ENCODE data around the gene LGR4. TPM values are rescaled to one million over a fixed set of nuclear protein-coding genes. Genes with fewer than 3 reads are reported as not detected.
A peak's percentile ranks its signal among the peaks of the same experiment; 100 is the strongest.

LGR4 gene
- total and polyA plus RNA-seq, 2 experiments from 2014 or later, result 22.6 to 99.6 TPM

DNA sequence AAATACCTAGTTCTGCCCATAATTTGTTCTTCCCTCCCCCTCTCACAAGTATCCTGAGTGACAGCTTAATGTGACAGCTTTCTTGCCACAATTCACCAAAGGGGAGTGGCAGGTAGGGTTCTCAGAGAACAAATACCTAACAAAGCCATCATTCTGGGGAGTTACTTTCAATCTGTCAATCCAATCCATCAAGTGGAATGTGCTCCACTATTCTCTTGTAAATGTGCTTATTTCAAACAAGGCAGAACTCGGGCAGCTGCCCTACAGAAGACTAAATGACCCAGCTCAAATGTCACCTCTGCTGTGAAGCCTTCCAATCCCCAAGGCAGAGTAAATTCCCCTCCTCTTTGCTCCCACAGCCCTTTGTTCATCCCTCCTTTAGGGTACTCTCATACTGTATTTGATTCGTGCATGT, 27.8 kb downstream of the LGR4 start (continued):
- TF ChIP-seq, protein P1, sequence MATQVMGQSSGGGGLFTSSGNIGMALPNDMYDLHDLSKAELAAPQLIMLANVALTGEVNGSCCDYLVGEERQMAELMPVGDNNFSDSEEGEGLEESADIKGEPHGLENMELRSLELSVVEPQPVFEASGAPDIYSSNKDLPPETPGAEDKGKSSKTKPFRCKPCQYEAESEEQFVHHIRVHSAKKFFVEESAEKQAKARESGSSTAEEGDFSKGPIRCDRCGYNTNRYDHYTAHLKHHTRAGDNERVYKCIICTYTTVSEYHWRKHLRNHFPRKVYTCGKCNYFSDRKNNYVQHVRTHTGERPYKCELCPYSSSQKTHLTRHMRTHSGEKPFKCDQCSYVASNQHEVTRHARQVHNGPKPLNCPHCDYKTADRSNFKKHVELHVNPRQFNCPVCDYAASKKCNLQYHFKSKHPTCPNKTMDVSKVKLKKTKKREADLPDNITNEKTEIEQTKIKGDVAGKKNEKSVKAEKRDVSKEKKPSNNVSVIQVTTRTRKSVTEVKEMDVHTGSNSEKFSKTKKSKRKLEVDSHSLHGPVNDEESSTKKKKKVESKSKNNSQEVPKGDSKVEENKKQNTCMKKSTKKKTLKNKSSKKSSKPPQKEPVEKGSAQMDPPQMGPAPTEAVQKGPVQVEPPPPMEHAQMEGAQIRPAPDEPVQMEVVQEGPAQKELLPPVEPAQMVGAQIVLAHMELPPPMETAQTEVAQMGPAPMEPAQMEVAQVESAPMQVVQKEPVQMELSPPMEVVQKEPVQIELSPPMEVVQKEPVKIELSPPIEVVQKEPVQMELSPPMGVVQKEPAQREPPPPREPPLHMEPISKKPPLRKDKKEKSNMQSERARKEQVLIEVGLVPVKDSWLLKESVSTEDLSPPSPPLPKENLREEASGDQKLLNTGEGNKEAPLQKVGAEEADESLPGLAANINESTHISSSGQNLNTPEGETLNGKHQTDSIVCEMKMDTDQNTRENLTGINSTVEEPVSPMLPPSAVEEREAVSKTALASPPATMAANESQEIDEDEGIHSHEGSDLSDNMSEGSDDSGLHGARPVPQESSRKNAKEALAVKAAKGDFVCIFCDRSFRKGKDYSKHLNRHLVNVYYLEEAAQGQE (IDR thresholded peaks at IDR 0.05; ENCODE audit: unreplicated experiment), result no peak

DNA sequence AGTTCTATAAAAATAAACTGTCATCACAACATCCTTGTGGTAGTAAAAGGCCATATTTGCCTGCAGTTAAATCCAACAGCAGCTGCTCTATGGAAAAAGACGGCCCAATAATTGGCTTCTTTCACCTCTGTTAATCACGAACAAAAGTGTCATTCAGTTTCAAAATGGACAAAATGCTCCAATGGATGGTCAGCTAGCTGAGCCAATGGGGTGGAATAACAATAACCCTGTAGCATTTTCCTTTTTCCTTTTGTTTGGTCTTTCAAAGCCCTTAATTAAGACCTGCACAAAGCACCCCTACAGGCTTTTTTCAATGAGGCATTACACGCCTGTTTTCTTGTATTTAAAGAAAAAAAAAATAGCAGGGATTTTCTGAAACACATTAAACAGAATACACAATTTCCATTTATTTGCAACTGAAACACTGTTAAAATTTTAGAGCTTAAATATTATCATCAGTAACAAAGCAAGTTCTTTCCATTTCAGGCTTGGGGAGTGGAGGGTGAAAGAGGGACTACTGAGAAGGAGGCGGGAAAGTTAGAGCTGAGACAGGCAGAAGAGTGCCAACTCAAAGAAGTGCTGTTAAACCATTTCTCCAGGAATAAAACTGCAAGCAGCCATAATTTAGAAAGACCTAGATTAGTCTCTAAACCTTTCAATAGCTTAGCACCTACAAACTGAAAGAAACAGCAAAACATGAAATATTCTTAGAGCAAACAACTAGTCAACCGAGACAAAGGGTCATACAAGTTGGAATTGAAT, 28.7 kb downstream of the LGR4 start:
- Histone ChIP-seq H3K27me3 (ENCODE audit: insufficient read depth) (no peaks in the 10 kb centered on the region), H3F3A (replicated peaks; ENCODE audit: low read depth) (no peaks in the 10 kb centered on the region; the same call in 1 of the 2 replicates), H3K4me1 (ENCODE audit: insufficient read depth) (peaks cover 62% of the 10 kb centered on the region), H3K4me3 (peak overlapping the region; percentile 21), H4K20me1 (replicated peaks; ENCODE audit: insufficient read depth) (no peaks in the 10 kb centered on the region), H3K36me3 (ENCODE audit: insufficient read depth) (no peaks in the 10 kb centered on the region), H3K79me2 (replicated peaks; ENCODE audit: insufficient read depth) (peaks cover 82% of the 10 kb centered on the region), H3K27ac (ENCODE audit: low read depth) (peak overlapping the region; percentile 83), H2AFZ (no peak overlapping the region), H3K9me2 (ENCODE audit: insufficient read depth) (no peaks in the 10 kb centered on the region), H3K4me2 (peak overlapping the region; percentile 48)
- Mint-ChIP-seq H3K4me1 (peaks cover 61% of the 10 kb centered on the region), H3K27ac (peak overlapping the region; percentile 36), H3K36me3 (ENCODE audit: low read depth) (no peaks in the 10 kb centered on the region; the same call in 2 of the 3 replicates), H3K4me3 (peak overlapping the region; percentile 55), H3K9me3 (no peaks in the 10 kb centered on the region), H3K27me3 (ENCODE audit: insufficient read depth, low read depth, poor library complexity) (peaks cover 4% of the 10 kb centered on the region)
- DNase-seq (ENCODE audit: low spot score) (peak; percentile 67), ATAC-seq (peak; percentile 52)
- TF ChIP-seq, protein P1 (IDR thresholded peaks at IDR 0.05; ENCODE audit: unreplicated experiment), result no peak
- TF ChIP-seq POLR2AphosphoS5 (IDR thresholded peaks at IDR 0.05; ENCODE audit: low read depth) (no peak), JUNB (IDR thresholded peaks at IDR 0.05; ENCODE audit: unreplicated experiment) (no peak), EZH2 (IDR thresholded peaks at IDR 0.05; ENCODE audit: low read depth, unreplicated experiment) (no peak), ZNF331 (CRISPR knock-in tag; IDR thresholded peaks at IDR 0.05; ENCODE audit: low read depth) (no peak), NANOG (IDR thresholded peaks at IDR 0.05; ENCODE audit: borderline replicate concordance) (peak; percentile 86), STAT1 (IDR thresholded peaks at IDR 0.05; ENCODE audit: unreplicated experiment) (no peak)
- TF ChIP-seq, protein P2, sequence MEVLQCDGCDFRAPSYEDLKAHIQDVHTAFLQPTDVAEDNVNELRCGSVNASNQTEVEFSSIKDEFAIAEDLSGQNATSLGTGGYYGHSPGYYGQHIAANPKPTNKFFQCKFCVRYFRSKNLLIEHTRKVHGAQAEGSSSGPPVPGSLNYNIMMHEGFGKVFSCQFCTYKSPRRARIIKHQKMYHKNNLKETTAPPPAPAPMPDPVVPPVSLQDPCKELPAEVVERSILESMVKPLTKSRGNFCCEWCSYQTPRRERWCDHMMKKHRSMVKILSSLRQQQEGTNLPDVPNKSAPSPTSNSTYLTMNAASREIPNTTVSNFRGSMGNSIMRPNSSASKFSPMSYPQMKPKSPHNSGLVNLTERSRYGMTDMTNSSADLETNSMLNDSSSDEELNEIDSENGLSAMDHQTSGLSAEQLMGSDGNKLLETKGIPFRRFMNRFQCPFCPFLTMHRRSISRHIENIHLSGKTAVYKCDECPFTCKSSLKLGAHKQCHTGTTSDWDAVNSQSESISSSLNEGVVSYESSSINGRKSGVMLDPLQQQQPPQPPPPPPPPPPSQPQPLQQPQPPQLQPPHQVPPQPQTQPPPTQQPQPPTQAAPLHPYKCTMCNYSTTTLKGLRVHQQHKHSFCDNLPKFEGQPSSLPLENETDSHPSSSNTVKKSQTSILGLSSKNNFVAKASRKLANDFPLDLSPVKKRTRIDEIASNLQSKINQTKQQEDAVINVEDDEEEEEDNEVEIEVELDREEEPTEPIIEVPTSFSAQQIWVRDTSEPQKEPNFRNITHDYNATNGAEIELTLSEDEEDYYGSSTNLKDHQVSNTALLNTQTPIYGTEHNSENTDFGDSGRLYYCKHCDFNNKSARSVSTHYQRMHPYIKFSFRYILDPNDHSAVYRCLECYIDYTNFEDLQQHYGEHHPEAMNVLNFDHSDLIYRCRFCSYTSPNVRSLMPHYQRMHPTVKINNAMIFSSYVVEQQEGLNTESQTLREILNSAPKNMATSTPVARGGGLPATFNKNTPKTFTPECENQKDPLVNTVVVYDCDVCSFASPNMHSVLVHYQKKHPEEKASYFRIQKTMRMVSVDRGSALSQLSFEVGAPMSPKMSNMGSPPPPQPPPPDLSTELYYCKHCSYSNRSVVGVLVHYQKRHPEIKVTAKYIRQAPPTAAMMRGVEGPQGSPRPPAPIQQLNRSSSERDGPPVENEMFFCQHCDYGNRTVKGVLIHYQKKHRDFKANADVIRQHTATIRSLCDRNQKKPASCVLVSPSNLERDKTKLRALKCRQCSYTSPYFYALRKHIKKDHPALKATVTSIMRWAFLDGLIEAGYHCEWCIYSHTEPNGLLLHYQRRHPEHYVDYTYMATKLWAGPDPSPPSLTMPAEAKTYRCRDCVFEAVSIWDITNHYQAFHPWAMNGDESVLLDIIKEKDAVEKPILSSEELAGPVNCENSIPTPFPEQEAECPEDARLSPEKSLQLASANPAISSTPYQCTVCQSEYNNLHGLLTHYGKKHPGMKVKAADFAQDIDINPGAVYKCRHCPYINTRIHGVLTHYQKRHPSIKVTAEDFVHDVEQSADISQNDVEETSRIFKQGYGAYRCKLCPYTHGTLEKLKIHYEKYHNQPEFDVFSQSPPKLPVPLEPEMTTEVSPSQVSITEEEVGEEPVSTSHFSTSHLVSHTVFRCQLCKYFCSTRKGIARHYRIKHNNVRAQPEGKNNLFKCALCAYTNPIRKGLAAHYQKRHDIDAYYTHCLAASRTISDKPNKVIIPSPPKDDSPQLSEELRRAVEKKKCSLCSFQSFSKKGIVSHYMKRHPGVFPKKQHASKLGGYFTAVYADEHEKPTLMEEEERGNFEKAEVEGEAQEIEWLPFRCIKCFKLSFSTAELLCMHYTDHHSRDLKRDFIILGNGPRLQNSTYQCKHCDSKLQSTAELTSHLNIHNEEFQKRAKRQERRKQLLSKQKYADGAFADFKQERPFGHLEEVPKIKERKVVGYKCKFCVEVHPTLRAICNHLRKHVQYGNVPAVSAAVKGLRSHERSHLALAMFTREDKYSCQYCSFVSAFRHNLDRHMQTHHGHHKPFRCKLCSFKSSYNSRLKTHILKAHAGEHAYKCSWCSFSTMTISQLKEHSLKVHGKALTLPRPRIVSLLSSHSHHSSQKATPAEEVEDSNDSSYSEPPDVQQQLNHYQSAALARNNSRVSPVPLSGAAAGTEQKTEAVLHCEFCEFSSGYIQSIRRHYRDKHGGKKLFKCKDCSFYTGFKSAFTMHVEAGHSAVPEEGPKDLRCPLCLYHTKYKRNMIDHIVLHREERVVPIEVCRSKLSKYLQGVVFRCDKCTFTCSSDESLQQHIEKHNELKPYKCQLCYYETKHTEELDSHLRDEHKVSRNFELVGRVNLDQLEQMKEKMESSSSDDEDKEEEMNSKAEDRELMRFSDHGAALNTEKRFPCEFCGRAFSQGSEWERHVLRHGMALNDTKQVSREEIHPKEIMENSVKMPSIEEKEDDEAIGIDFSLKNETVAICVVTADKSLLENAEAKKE (CRISPR knock-in tag; IDR thresholded peaks at IDR 0.05), result no peak

All from GM23338 (cell line).